MM.1S (cell line): ENCODE measurements around the gene MATN1.

Experiments
- EZH2 ChIP-seq: fragments of 300-600 bp; sonication (generic); optimal IDR thresholded peaks from 2 replicates; pipeline ENCODE3; 2017; ENCODE audit warnings: low read depth, mild to moderate bottlenecking, antibody characterized with exemption, low read length, mixed read lengths
- EZH2phosphoT487 ChIP-seq: fragments of 300-600 bp; sonication (generic); IDR thresholded peaks from 2 replicates; pipeline ENCODE4 v1.6.1; 2018; ENCODE audit warnings: antibody characterized with exemption, low read length
- TF ChIP-seq, protein P1 (sequence below): fragments of 300-600 bp; sonication (generic); IDR thresholded peaks from 2 replicates; pipeline ENCODE4 v1.5.1; 2016; ENCODE audit warnings: antibody characterized with exemption, low read length, mixed read lengths

DNA sequence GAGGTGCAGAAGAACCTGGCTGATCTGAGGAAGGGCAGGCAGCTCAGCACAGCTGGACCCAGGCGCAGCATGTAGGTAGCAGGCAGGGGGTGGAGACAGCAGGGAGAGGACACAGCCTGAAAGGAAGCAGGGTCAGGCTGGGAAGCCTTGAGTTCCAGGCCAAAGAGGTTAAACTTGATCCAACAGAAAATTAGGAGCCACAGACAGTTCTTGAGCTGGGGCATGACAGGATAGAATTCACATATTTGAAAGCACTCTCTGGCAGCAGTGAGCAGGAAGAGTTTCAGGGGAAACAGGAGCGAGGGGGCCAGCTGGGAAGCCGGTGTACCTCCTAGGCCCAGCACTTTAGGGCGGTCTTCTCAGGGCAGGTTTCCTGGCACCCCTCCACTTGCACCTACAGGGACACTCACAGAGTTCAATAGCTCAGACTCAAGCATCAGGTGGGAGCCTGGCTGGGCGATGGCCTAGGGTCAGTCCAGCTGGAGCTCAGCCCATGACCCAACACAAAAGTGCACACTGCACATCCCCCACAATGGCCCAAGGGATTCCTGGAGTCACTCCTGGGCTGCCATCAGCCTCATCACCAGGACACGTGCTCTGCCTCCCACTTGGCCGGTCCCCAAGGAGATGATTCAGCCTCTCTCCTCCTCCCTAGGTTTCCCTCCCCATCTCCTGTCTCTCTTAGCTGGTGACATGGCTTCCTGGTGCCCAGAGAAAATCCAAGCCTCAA, 22.7 kb downstream of the MATN1 start:
- TF ChIP-seq, protein P1, sequence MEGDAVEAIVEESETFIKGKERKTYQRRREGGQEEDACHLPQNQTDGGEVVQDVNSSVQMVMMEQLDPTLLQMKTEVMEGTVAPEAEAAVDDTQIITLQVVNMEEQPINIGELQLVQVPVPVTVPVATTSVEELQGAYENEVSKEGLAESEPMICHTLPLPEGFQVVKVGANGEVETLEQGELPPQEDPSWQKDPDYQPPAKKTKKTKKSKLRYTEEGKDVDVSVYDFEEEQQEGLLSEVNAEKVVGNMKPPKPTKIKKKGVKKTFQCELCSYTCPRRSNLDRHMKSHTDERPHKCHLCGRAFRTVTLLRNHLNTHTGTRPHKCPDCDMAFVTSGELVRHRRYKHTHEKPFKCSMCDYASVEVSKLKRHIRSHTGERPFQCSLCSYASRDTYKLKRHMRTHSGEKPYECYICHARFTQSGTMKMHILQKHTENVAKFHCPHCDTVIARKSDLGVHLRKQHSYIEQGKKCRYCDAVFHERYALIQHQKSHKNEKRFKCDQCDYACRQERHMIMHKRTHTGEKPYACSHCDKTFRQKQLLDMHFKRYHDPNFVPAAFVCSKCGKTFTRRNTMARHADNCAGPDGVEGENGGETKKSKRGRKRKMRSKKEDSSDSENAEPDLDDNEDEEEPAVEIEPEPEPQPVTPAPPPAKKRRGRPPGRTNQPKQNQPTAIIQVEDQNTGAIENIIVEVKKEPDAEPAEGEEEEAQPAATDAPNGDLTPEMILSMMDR, result no peak
- TF ChIP-seq EZH2, result no peak
- TF ChIP-seq EZH2phosphoT487, result no peak
